GM23338 (cell line): Measurements from ENCODE around the gene LRMDA. TPM values are rescaled to one million over a fixed set of nuclear protein-coding genes. Genes with fewer than 3 reads are reported as not detected.
A peak's percentile ranks its signal among the peaks of the same experiment; 100 is the strongest.

Experiments used
- ATAC-seq: fragments of 200-7000 bp; cut with Tn5 transposase; 3 replicates; pipeline ENCODE4 v1.9.1; 2020
- DNase-seq: peaks from one replicate; pipeline ENCODE4 v3.0.0-alpha.2; 2015; ENCODE audit warnings: low spot score
- H2AFZ ChIP-seq: fragments of 200-600 bp; sonication (generic); 2 replicates; pipeline ENCODE4 v1.8.0; 2016; ENCODE audit warnings: antibody characterized with exemption, mild to moderate bottlenecking, moderate library complexity
- H3F3A ChIP-seq: fragments of 200-600 bp; sonication (generic); replicated peaks from 2 replicates; pipeline ENCODE4 v1.8.0; 2017; ENCODE audit warnings: antibody characterized with exemption, mixed run types, low read depth
- H3K27ac ChIP-seq: fragments of 200-600 bp; sonication (generic); 2 replicates; pipeline ENCODE4 v1.6.1; 2016; ENCODE audit warnings: low read depth
- H3K27me3 ChIP-seq: fragments of 200-600 bp; sonication (generic); 2 replicates; pipeline ENCODE4 v1.8.0; 2016; ENCODE audit warnings: mild to moderate bottlenecking, mixed run types, moderate library complexity; ENCODE audit not compliant: insufficient read depth
- H3K36me3 ChIP-seq: fragments of 200-600 bp; sonication (generic); 2 replicates; pipeline ENCODE4 v1.8.0; 2016; ENCODE audit warnings: mild to moderate bottlenecking; ENCODE audit not compliant: insufficient read depth
- H3K4me1 ChIP-seq: fragments of 200-600 bp; sonication (generic); 2 replicates; pipeline ENCODE4 v1.8.0; 2016; ENCODE audit warnings: mild to moderate bottlenecking, moderate library complexity; ENCODE audit not compliant: insufficient read depth
- H3K4me2 ChIP-seq: fragments of 200-600 bp; sonication (generic); 2 replicates; pipeline ENCODE4 v1.7.1; 2017; ENCODE audit warnings: mixed run types
- H3K4me3 ChIP-seq: fragments of 200-600 bp; sonication (generic); 2 replicates; pipeline ENCODE4 v1.6.1; 2016; ENCODE audit warnings: mixed run types
- H3K79me2 ChIP-seq: fragments of 200-600 bp; sonication (generic); replicated peaks from 2 replicates; pipeline ENCODE4 v1.8.0; 2017; ENCODE audit warnings: mild to moderate bottlenecking; ENCODE audit not compliant: insufficient read depth
- H3K9me2 ChIP-seq: fragments of 200-600 bp; sonication (generic); 2 replicates; pipeline ENCODE4 v1.8.0; 2017; ENCODE audit not compliant: insufficient read depth
- H4K20me1 ChIP-seq: fragments of 200-600 bp; sonication (generic); replicated peaks from 2 replicates; pipeline ENCODE4 v1.8.0; 2017; ENCODE audit warnings: mild to moderate bottlenecking; ENCODE audit not compliant: insufficient read depth
- H3K27ac Mint-ChIP-seq: 2 replicates; pipeline ENCODE4 v1.8.0; 2020; ENCODE audit warnings: inconsistent platforms, mild to moderate bottlenecking, moderate library complexity, mixed read lengths
- H3K27me3 Mint-ChIP-seq: 3 replicates; pipeline ENCODE4 v1.8.0; 2022; ENCODE audit warnings: low read depth, mild to moderate bottlenecking, moderate library complexity, mixed read lengths, inconsistent platforms; ENCODE audit not compliant: insufficient read depth, poor library complexity
- H3K36me3 Mint-ChIP-seq: 3 replicates; pipeline ENCODE4 v1.8.0; 2021; ENCODE audit warnings: low read depth, mild to moderate bottlenecking, inconsistent platforms, moderate library complexity, mixed read lengths
- H3K4me1 Mint-ChIP-seq: 3 replicates; pipeline ENCODE4 v1.8.0; 2020; ENCODE audit warnings: mild to moderate bottlenecking, inconsistent platforms, mixed read lengths
- H3K4me3 Mint-ChIP-seq: 3 replicates; pipeline ENCODE4 v1.8.0; 2021; ENCODE audit warnings: moderate library complexity, mild to moderate bottlenecking, inconsistent platforms, mixed read lengths
- H3K9me3 Mint-ChIP-seq: 3 replicates; pipeline ENCODE4 v1.8.0; 2020; ENCODE audit warnings: moderate library complexity, mild to moderate bottlenecking, inconsistent platforms, mixed read lengths
- CREB1 ChIP-seq: fragments of 250-450 bp; sonication (Bioruptor Pico); IDR thresholded peaks from 2 replicates; pipeline ENCODE4 v1.5.0; 2020; ENCODE audit warnings: low read depth, mild to moderate bottlenecking, moderate library complexity
- EZH2 ChIP-seq: fragments of 200-600 bp; sonication (generic); IDR thresholded peaks from one replicate; pipeline ENCODE4 v1.8.0; 2017; ENCODE audit warnings: antibody characterized with exemption, mild to moderate bottlenecking, low read depth; ENCODE audit not compliant: unreplicated experiment
- EZH2phosphoT487 ChIP-seq: fragments of 200-600 bp; sonication (generic); IDR thresholded peaks from one replicate; pipeline ENCODE4 v1.8.1; 2018; ENCODE audit warnings: antibody characterized with exemption; ENCODE audit not compliant: unreplicated experiment
- JUNB ChIP-seq: IDR thresholded peaks from one replicate; pipeline ENCODE4 v1.6.1; 2016; ENCODE audit warnings: antibody characterized with exemption; ENCODE audit not compliant: unreplicated experiment
- NANOG ChIP-seq: IDR thresholded peaks from 2 replicates; pipeline ENCODE4 v1.6.1; 2016; ENCODE audit warnings: antibody characterized with exemption, borderline replicate concordance
- POLR2AphosphoS5 ChIP-seq: IDR thresholded peaks from 2 replicates; pipeline ENCODE4 v1.6.1; 2016; ENCODE audit warnings: antibody characterized with exemption, low read depth
- STAT1 ChIP-seq: IDR thresholded peaks from one replicate; pipeline ENCODE4 v1.6.1; 2016; ENCODE audit warnings: antibody characterized with exemption; ENCODE audit not compliant: unreplicated experiment
- ZNF114 ChIP-seq: fragments of 250-450 bp; sonication (Bioruptor Pico); IDR thresholded peaks from 2 replicates; pipeline ENCODE4 v1.5.0; 2020; ENCODE audit warnings: mild to moderate bottlenecking, moderate library complexity
- ZNF331 ChIP-seq: fragments of 250-450 bp; sonication (Bioruptor Pico); IDR thresholded peaks from 2 replicates; pipeline ENCODE4 v1.5.0; 2020; ENCODE audit warnings: low read depth, mild to moderate bottlenecking, moderate library complexity
- polyA plus RNA-seq: library from polyadenylated mRNA; unstranded; fragments of >200 nt; fragmentation: Nextera tagmentation; extraction: Ambion mirVana; gene quantifications from 2 replicates; pipeline ENCODE4 v1.2.1, GENCODE V29; 2016
- total RNA-seq: library from RNA; depleted of rRNA; stranded (reverse); fragments of >200 nt; shearing (Covaris generic); gene quantifications from 2 replicates; pipeline ENCODE4 v1.2.3, GENCODE V29; 2014
- TF ChIP-seq, protein P1 (sequence below), 2 experiments: fragments of 200-600 bp in 1 of 2; sonication (generic) in 1 of 2; conservative IDR thresholded peaks; 2 replicates each; pipeline versions ENCODE4 v1.5.1 to v1.6.1; 2016 to 2017; ENCODE audit warnings: antibody characterized with exemption in 2 of 2, low read depth in 2 of 2, mild to moderate bottlenecking in 2 of 2, moderate library complexity in 1 of 2
- TF ChIP-seq, protein P2 (sequence below): IDR thresholded peaks from one replicate; pipeline ENCODE4 v1.6.1; 2018; ENCODE audit warnings: antibody characterized with exemption; ENCODE audit not compliant: unreplicated experiment
- TF ChIP-seq, protein P3 (sequence below): fragments of 250-450 bp; sonication (Bioruptor Pico); IDR thresholded peaks from 2 replicates; pipeline ENCODE4 v1.5.0; 2020; ENCODE audit warnings: mild to moderate bottlenecking, moderate library complexity
- TF ChIP-seq, protein P4 (sequence below): IDR thresholded peaks from 2 replicates; pipeline ENCODE4 v1.6.1; 2016; ENCODE audit warnings: antibody characterized with exemption

The LRMDA gene
- total and polyA plus RNA-seq, 2 experiments from 2014 or later, result 0.90 to 1.8 TPM

DNA sequence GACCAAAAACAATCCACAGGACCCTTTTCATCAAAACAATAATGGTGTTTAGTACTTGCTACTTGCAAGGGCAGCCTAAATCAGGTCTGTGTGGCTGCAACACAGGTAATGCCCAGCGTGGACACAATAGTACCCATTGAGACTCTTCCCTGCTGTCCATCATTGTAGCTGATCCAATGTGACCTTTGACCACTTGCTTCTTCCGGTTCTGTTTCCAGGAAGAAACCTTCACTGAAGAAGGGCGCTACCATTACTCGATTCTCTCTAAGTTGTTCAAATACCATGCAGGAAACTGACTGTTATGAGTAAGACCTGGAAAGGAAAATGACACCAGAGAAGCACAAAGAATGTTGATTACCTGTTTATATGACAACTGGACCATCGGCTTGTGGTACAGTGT is 1128.9 kb downstream of the LRMDA start:
- no peaks in the 10 kb centered on the region for H3K9me2 ChIP-seq
- Mint-ChIP-seq H3K9me3 (no peaks in the 10 kb centered on the region), H3K4me3 (no peak overlapping the region), H3K27ac (no peak overlapping the region), H3K4me1 (no peaks in the 10 kb centered on the region), H3K27me3 (no peaks in the 10 kb centered on the region), H3K36me3 (no peaks in the 10 kb centered on the region)
- H3F3A ChIP-seq, result no peaks in the 10 kb centered on the region
- DNase-seq (no peak), ATAC-seq (no peak)
- peak overlapping the region; percentile 28; the same call in 1 of the 2 replicates for H2AFZ ChIP-seq
- H3K4me3 ChIP-seq, result no peak overlapping the region
- H3K27ac ChIP-seq, result no peak overlapping the region
- H4K20me1 ChIP-seq, result no peaks in the 10 kb centered on the region
- TF ChIP-seq, protein P1, sequence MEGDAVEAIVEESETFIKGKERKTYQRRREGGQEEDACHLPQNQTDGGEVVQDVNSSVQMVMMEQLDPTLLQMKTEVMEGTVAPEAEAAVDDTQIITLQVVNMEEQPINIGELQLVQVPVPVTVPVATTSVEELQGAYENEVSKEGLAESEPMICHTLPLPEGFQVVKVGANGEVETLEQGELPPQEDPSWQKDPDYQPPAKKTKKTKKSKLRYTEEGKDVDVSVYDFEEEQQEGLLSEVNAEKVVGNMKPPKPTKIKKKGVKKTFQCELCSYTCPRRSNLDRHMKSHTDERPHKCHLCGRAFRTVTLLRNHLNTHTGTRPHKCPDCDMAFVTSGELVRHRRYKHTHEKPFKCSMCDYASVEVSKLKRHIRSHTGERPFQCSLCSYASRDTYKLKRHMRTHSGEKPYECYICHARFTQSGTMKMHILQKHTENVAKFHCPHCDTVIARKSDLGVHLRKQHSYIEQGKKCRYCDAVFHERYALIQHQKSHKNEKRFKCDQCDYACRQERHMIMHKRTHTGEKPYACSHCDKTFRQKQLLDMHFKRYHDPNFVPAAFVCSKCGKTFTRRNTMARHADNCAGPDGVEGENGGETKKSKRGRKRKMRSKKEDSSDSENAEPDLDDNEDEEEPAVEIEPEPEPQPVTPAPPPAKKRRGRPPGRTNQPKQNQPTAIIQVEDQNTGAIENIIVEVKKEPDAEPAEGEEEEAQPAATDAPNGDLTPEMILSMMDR (conservative IDR thresholded peaks at IDR 0.05; ENCODE audit: low read depth in 2 of 2), result no peak
- TF ChIP-seq, protein P2, sequence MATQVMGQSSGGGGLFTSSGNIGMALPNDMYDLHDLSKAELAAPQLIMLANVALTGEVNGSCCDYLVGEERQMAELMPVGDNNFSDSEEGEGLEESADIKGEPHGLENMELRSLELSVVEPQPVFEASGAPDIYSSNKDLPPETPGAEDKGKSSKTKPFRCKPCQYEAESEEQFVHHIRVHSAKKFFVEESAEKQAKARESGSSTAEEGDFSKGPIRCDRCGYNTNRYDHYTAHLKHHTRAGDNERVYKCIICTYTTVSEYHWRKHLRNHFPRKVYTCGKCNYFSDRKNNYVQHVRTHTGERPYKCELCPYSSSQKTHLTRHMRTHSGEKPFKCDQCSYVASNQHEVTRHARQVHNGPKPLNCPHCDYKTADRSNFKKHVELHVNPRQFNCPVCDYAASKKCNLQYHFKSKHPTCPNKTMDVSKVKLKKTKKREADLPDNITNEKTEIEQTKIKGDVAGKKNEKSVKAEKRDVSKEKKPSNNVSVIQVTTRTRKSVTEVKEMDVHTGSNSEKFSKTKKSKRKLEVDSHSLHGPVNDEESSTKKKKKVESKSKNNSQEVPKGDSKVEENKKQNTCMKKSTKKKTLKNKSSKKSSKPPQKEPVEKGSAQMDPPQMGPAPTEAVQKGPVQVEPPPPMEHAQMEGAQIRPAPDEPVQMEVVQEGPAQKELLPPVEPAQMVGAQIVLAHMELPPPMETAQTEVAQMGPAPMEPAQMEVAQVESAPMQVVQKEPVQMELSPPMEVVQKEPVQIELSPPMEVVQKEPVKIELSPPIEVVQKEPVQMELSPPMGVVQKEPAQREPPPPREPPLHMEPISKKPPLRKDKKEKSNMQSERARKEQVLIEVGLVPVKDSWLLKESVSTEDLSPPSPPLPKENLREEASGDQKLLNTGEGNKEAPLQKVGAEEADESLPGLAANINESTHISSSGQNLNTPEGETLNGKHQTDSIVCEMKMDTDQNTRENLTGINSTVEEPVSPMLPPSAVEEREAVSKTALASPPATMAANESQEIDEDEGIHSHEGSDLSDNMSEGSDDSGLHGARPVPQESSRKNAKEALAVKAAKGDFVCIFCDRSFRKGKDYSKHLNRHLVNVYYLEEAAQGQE, result no peak
- TF ChIP-seq, protein P3, sequence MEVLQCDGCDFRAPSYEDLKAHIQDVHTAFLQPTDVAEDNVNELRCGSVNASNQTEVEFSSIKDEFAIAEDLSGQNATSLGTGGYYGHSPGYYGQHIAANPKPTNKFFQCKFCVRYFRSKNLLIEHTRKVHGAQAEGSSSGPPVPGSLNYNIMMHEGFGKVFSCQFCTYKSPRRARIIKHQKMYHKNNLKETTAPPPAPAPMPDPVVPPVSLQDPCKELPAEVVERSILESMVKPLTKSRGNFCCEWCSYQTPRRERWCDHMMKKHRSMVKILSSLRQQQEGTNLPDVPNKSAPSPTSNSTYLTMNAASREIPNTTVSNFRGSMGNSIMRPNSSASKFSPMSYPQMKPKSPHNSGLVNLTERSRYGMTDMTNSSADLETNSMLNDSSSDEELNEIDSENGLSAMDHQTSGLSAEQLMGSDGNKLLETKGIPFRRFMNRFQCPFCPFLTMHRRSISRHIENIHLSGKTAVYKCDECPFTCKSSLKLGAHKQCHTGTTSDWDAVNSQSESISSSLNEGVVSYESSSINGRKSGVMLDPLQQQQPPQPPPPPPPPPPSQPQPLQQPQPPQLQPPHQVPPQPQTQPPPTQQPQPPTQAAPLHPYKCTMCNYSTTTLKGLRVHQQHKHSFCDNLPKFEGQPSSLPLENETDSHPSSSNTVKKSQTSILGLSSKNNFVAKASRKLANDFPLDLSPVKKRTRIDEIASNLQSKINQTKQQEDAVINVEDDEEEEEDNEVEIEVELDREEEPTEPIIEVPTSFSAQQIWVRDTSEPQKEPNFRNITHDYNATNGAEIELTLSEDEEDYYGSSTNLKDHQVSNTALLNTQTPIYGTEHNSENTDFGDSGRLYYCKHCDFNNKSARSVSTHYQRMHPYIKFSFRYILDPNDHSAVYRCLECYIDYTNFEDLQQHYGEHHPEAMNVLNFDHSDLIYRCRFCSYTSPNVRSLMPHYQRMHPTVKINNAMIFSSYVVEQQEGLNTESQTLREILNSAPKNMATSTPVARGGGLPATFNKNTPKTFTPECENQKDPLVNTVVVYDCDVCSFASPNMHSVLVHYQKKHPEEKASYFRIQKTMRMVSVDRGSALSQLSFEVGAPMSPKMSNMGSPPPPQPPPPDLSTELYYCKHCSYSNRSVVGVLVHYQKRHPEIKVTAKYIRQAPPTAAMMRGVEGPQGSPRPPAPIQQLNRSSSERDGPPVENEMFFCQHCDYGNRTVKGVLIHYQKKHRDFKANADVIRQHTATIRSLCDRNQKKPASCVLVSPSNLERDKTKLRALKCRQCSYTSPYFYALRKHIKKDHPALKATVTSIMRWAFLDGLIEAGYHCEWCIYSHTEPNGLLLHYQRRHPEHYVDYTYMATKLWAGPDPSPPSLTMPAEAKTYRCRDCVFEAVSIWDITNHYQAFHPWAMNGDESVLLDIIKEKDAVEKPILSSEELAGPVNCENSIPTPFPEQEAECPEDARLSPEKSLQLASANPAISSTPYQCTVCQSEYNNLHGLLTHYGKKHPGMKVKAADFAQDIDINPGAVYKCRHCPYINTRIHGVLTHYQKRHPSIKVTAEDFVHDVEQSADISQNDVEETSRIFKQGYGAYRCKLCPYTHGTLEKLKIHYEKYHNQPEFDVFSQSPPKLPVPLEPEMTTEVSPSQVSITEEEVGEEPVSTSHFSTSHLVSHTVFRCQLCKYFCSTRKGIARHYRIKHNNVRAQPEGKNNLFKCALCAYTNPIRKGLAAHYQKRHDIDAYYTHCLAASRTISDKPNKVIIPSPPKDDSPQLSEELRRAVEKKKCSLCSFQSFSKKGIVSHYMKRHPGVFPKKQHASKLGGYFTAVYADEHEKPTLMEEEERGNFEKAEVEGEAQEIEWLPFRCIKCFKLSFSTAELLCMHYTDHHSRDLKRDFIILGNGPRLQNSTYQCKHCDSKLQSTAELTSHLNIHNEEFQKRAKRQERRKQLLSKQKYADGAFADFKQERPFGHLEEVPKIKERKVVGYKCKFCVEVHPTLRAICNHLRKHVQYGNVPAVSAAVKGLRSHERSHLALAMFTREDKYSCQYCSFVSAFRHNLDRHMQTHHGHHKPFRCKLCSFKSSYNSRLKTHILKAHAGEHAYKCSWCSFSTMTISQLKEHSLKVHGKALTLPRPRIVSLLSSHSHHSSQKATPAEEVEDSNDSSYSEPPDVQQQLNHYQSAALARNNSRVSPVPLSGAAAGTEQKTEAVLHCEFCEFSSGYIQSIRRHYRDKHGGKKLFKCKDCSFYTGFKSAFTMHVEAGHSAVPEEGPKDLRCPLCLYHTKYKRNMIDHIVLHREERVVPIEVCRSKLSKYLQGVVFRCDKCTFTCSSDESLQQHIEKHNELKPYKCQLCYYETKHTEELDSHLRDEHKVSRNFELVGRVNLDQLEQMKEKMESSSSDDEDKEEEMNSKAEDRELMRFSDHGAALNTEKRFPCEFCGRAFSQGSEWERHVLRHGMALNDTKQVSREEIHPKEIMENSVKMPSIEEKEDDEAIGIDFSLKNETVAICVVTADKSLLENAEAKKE (CRISPR knock-in tag), result no peak
- TF ChIP-seq CREB1 (CRISPR knock-in tag) (no peak), JUNB (no peak), EZH2phosphoT487 (no peak), STAT1 (no peak), EZH2 (no peak), POLR2AphosphoS5 (no peak), ZNF331 (CRISPR knock-in tag) (no peak), ZNF114 (no peak), NANOG (no peak)
- TF ChIP-seq, protein P4, sequence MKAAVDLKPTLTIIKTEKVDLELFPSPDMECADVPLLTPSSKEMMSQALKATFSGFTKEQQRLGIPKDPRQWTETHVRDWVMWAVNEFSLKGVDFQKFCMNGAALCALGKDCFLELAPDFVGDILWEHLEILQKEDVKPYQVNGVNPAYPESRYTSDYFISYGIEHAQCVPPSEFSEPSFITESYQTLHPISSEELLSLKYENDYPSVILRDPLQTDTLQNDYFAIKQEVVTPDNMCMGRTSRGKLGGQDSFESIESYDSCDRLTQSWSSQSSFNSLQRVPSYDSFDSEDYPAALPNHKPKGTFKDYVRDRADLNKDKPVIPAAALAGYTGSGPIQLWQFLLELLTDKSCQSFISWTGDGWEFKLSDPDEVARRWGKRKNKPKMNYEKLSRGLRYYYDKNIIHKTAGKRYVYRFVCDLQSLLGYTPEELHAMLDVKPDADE, result no peak
- H3K4me1 ChIP-seq, result no peaks in the 10 kb centered on the region
- no peaks in the 10 kb centered on the region for H3K79me2 ChIP-seq
- no peaks in the 10 kb centered on the region for H3K36me3 ChIP-seq
- no peak overlapping the region for H3K4me2 ChIP-seq
- H3K27me3 ChIP-seq, result no peaks in the 10 kb centered on the region
